CD4-positive, alpha-beta T cell (primary cell): ENCODE results near the gene RGS17. TPM values are rescaled to one million over a fixed set of nuclear protein-coding genes. Genes with fewer than 3 reads are reported as not detected.
"Not testable (repeated sequence)": the region's sequence is repeated elsewhere in the genome, so short reads cannot be mapped to it uniquely, and the experiment has no call there.

Experiments used
- ATAC-seq: fragments of 200-7000 bp; cut with Tn5 transposase; one replicate; pipeline ENCODE4 v1.10.0; 2022; ENCODE audit warnings: mild to moderate bottlenecking; ENCODE audit not compliant: poor library complexity
- CTCF ChIA-PET: fragments of 350-600 bp; sonication (Branson Sonifier 250); formaldehyde crosslinking; loops from one replicate; lab custom pipeline; 2021; ENCODE audit warnings: antibody characterized with exemption, inconsistent platforms; lab: Charles Lee
- POLR2A ChIA-PET: fragments of 350-600 bp; sonication (Branson Sonifier 250); formaldehyde crosslinking; loops from one replicate; lab custom pipeline; 2021; ENCODE audit warnings: antibody characterized with exemption, inconsistent platforms; lab: Charles Lee
- DNase-seq, 14 experiments: peaks; one replicate each; pipeline ENCODE4 v3.0.0-alpha.2; 2013 to 2020; ENCODE audit warnings: mixed read lengths in 2 of 14
- H3K27ac ChIP-seq, 2 donors: one replicate each; pipeline versions ENCODE4 v1.5.1 to v1.7.0; 2013; ENCODE audit warnings: low read length in 2 of 2, low read depth in 1 of 2, mild to moderate bottlenecking in 1 of 2
- H3K27me3 ChIP-seq, 2 experiments: 1 replicate in 1 of 2; 2 replicates in 1 of 2; pipeline versions ENCODE4 v1.6.1 to v1.7.0; 2013; ENCODE audit warnings: low read length in 2 of 2, control low read depth in 1 of 2, mild to moderate bottlenecking in 1 of 2, moderate library complexity in 1 of 2; ENCODE audit not compliant: insufficient read depth in 2 of 2, control insufficient read depth in 1 of 2
- H3K36me3 ChIP-seq: one replicate; pipeline ENCODE4 v1.6.1; 2013; ENCODE audit warnings: low read length, control low read depth; ENCODE audit not compliant: insufficient read depth
- H3K4me1 ChIP-seq: one replicate; pipeline ENCODE4 v1.6.1; 2013; ENCODE audit warnings: low read length, control low read depth; ENCODE audit not compliant: insufficient read depth
- H3K4me3 ChIP-seq: one replicate; pipeline ENCODE4 v1.5.1; 2013; ENCODE audit warnings: mild to moderate bottlenecking, low read length, moderate library complexity
- H3K9me3 ChIP-seq, 2 experiments: 1 replicate in 1 of 2; 2 replicates in 1 of 2; pipeline versions ENCODE4 v1.6.1 to v1.7.0; 2013; ENCODE audit warnings: low read length in 2 of 2, mild to moderate bottlenecking in 2 of 2, control low read depth in 1 of 2, moderate library complexity in 1 of 2; ENCODE audit not compliant: control insufficient read depth in 1 of 2, insufficient read depth in 1 of 2
- H3K27ac Mint-ChIP-seq: one replicate; pipeline ENCODE4 v1.8.0; 2020; ENCODE audit warnings: mixed read lengths
- H3K27me3 Mint-ChIP-seq: one replicate; pipeline ENCODE4 v1.8.0; 2021; ENCODE audit warnings: mixed read lengths
- H3K36me3 Mint-ChIP-seq: one replicate; pipeline ENCODE4 v1.8.0; 2021; ENCODE audit warnings: low read depth, mixed read lengths
- H3K4me1 Mint-ChIP-seq: one replicate; pipeline ENCODE4 v1.8.0; 2021; ENCODE audit warnings: low read depth, mixed read lengths
- H3K4me3 Mint-ChIP-seq: one replicate; pipeline ENCODE4 v1.8.0; 2020; ENCODE audit warnings: mild to moderate bottlenecking, mixed read lengths
- H3K9me3 Mint-ChIP-seq: one replicate; pipeline ENCODE4 v1.8.0; 2020; ENCODE audit warnings: mixed read lengths
- CTCF ChIP-seq: fragments of 200-600 bp; IDR thresholded peaks from one replicate; pipeline ENCODE4 v1.8.0; 2022; ENCODE audit warnings: antibody characterized with exemption, mild to moderate bottlenecking
- intact Hi-C, 2 experiments: fragments of 100-400 bp; cut with DNase I in 1 of 2; cut with micrococcal nuclease in 1 of 2; formaldehyde crosslinking; loops; one replicate each; pipeline versions ENCODE4 v1.15.1 to v1.9.0; 2023 to 2025; cut with DNase I, micrococcal nuclease
- total RNA-seq, 174 experiments: library from RNA in 2 of 174; stranded (reverse) in 2 of 174; gene quantifications; one replicate each; pipeline ENCODE4 v1.2.3 and lab custom pipeline; 2021 to 2026

The RGS17 gene
- total RNA-seq, 2 experiments from 2014 or later, result not detected

GRCh38 chr6:153000243-153000642 is 130.8 kb downstream of the RGS17 start:
- ATAC-seq (no peak), DNase-seq (no peak)
- no peak for TF ChIP-seq CTCF
- no peaks in the 10 kb centered on the region for H3K27me3 ChIP-seq
- peak overlapping the region; percentile 93 for H3K4me3 Mint-ChIP-seq
- no peaks in the 10 kb centered on the region for H3K9me3 ChIP-seq
- ChIA-PET POLR2A (no interaction called here), CTCF (no interaction called here)
- no peak overlapping the region for H3K4me3 ChIP-seq
- peaks cover 21% of the 10 kb centered on the region for H3K36me3 ChIP-seq
- no peak overlapping the region for H3K27ac ChIP-seq
- no peaks in the 10 kb centered on the region for H3K9me3 Mint-ChIP-seq
- intact Hi-C loops, result no loop called here
- peaks cover 69% of the 10 kb centered on the region for H3K36me3 Mint-ChIP-seq
- H3K27me3 Mint-ChIP-seq, result no peaks in the 10 kb centered on the region
- H3K4me1 ChIP-seq, result peaks cover 21% of the 10 kb centered on the region
- peaks cover 78% of the 10 kb centered on the region for H3K4me1 Mint-ChIP-seq
- peak overlapping the region; percentile 87 for H3K27ac Mint-ChIP-seq

- DNase-seq, CTCF ChIA-PET, H3K9me3 Mint-ChIP-seq, ATAC-seq, H3K4me3 ChIP-seq, H3K9me3 ChIP-seq, H3K27me3 Mint-ChIP-seq, POLR2A ChIA-PET, H3K27ac ChIP-seq, H3K27me3 ChIP-seq: not testable (repeated sequence)
- H3K4me1 ChIP-seq, result peaks cover 21% of the 10 kb centered on the region
- Mint-ChIP-seq H3K27ac (peak overlapping the region; percentile 64), H3K4me3 (peak overlapping the region; percentile 39), H3K4me1 (peaks cover 81% of the 10 kb centered on the region), H3K36me3 (peaks cover 75% of the 10 kb centered on the region)
- H3K36me3 ChIP-seq, result peaks cover 24% of the 10 kb centered on the region
- intact Hi-C loops, result loop anchor here in 1 of 2 experiments (10.0 kb wide), 1 partner anchor 1545 kb away; the partner anchor contains the start of gene RMND1
These were observed 131.5 kb downstream of the RGS17 start for GRCh38 chr6:152999538-152999937.

GRCh38 chr6:152993847-152994246 is 137.2 kb downstream of the RGS17 start:
- ChIA-PET POLR2A (no interaction called here), CTCF (no interaction called here)

More at GRCh38 chr6:152993847-152994246, 137.2 kb downstream of the RGS17 start:
- H3K4me1 Mint-ChIP-seq, result peaks cover 60% of the 10 kb centered on the region
- intact Hi-C loops, result loop anchor here in 1 of 2 experiments (10.0 kb wide), 1 partner anchor 1539 kb away; the partner anchor contains the start of gene RMND1
- no peaks in the 10 kb centered on the region for H3K27me3 Mint-ChIP-seq
- peaks cover 84% of the 10 kb centered on the region for H3K36me3 Mint-ChIP-seq
- no peaks in the 10 kb centered on the region for H3K9me3 ChIP-seq
- H3K36me3 ChIP-seq, result peaks cover 65% of the 10 kb centered on the region
- H3K4me3 Mint-ChIP-seq, result no peak overlapping the region
- H3K9me3 Mint-ChIP-seq, result no peaks in the 10 kb centered on the region
- DNase-seq, result no peak
- peak overlapping the region; percentile 80 for H3K27ac Mint-ChIP-seq
- no peak overlapping the region for H3K27ac ChIP-seq
- no peak for TF ChIP-seq CTCF
- no peak for ATAC-seq
- H3K4me3 ChIP-seq, result no peak overlapping the region
- H3K4me1 ChIP-seq, result no peaks in the 10 kb centered on the region
- no peaks in the 10 kb centered on the region for H3K27me3 ChIP-seq
